ENCODE data around the gene CARMIL1.

The CARMIL1 gene

GRCh38 chr6:25384967-25385366 lies 105.8 kb downstream of the CARMIL1 start:
- no peak overlapping the region for H3K27ac Mint-ChIP-seq
- no peaks in the 10 kb centered on the region for H3K36me3 Mint-ChIP-seq
- H3K4me1 Mint-ChIP-seq: peaks cover 45% of the 10 kb centered on the region
- no peaks in the 10 kb centered on the region for H3K27me3 Mint-ChIP-seq
- H3K9me3 Mint-ChIP-seq: no peaks in the 10 kb centered on the region
- H3K4me3 Mint-ChIP-seq: no peak overlapping the region

GRCh38 chr6:25387483-25387882 lies 108.3 kb downstream of the CARMIL1 start:
- Mint-ChIP-seq H3K4me1 (peaks cover 39% of the 10 kb centered on the region), H3K9me3 (no peaks in the 10 kb centered on the region), H3K4me3 (no peak overlapping the region), H3K36me3 (no peaks in the 10 kb centered on the region), H3K27ac (no peak overlapping the region), H3K27me3 (no peaks in the 10 kb centered on the region)

GRCh38 chr6:25387911-25388310 lies 108.7 kb downstream of the CARMIL1 start:
- no peak overlapping the region for H3K27ac Mint-ChIP-seq
- H3K4me1 Mint-ChIP-seq: peaks cover 39% of the 10 kb centered on the region
- H3K4me3 Mint-ChIP-seq: no peak overlapping the region
- no peaks in the 10 kb centered on the region for H3K27me3 Mint-ChIP-seq
- H3K36me3 Mint-ChIP-seq: no peaks in the 10 kb centered on the region
- H3K9me3 Mint-ChIP-seq: no peaks in the 10 kb centered on the region

- Mint-ChIP-seq H3K4me1 (peaks cover 39% of the 10 kb centered on the region), H3K4me3 (no peak overlapping the region), H3K36me3 (no peaks in the 10 kb centered on the region), H3K9me3 (no peaks in the 10 kb centered on the region), H3K27ac (no peak overlapping the region), H3K27me3 (no peaks in the 10 kb centered on the region)
Observed at GRCh38 chr6:25388776-25389175, 109.6 kb downstream of the CARMIL1 start.

- no peak overlapping the region for H3K4me3 Mint-ChIP-seq
- H3K27ac Mint-ChIP-seq: peak overlapping the region; percentile 86
- no peaks in the 10 kb centered on the region for H3K9me3 Mint-ChIP-seq
- H3K36me3 Mint-ChIP-seq: no peaks in the 10 kb centered on the region
- peaks cover 45% of the 10 kb centered on the region for H3K4me1 Mint-ChIP-seq
- no peaks in the 10 kb centered on the region for H3K27me3 Mint-ChIP-seq
Observed at GRCh38 chr6:25389471-25389870, 110.3 kb downstream of the CARMIL1 start.

- H3K4me1 Mint-ChIP-seq: peaks cover 26% of the 10 kb centered on the region
- H3K27me3 Mint-ChIP-seq: no peaks in the 10 kb centered on the region
- no peak overlapping the region for H3K4me3 Mint-ChIP-seq
- no peaks in the 10 kb centered on the region for H3K36me3 Mint-ChIP-seq
- no peaks in the 10 kb centered on the region for H3K9me3 Mint-ChIP-seq
- no peak overlapping the region for H3K27ac Mint-ChIP-seq
Observed at GRCh38 chr6:25392372-25392771, 113.2 kb downstream of the CARMIL1 start.

GRCh38 chr6:25395731-25396130 lies 116.6 kb downstream of the CARMIL1 start:
- Mint-ChIP-seq H3K9me3 (no peaks in the 10 kb centered on the region), H3K4me3 (no peak overlapping the region), H3K36me3 (no peaks in the 10 kb centered on the region), H3K27ac (no peak overlapping the region), H3K4me1 (peaks cover 6% of the 10 kb centered on the region), H3K27me3 (no peaks in the 10 kb centered on the region)

- Mint-ChIP-seq H3K4me1 (peaks cover 13% of the 10 kb centered on the region), H3K27ac (no peak overlapping the region), H3K9me3 (no peaks in the 10 kb centered on the region), H3K36me3 (no peaks in the 10 kb centered on the region), H3K27me3 (no peaks in the 10 kb centered on the region), H3K4me3 (no peak overlapping the region)
Observed at GRCh38 chr6:25397406-25397805, 118.2 kb downstream of the CARMIL1 start.

GRCh38 chr6:25399885-25400284 lies 120.7 kb downstream of the CARMIL1 start:
- H3K4me3 Mint-ChIP-seq: no peak overlapping the region
- no peak overlapping the region for H3K27ac Mint-ChIP-seq
- no peaks in the 10 kb centered on the region for H3K9me3 Mint-ChIP-seq
- H3K27me3 Mint-ChIP-seq: no peaks in the 10 kb centered on the region
- H3K4me1 Mint-ChIP-seq: peaks cover 7% of the 10 kb centered on the region
- no peaks in the 10 kb centered on the region for H3K36me3 Mint-ChIP-seq

GRCh38 chr6:25401711-25402110 lies 122.5 kb downstream of the CARMIL1 start:
- Mint-ChIP-seq H3K36me3 (no peaks in the 10 kb centered on the region), H3K4me3 (no peak overlapping the region), H3K4me1 (peaks cover 7% of the 10 kb centered on the region), H3K27me3 (no peaks in the 10 kb centered on the region), H3K9me3 (no peaks in the 10 kb centered on the region), H3K27ac (no peak overlapping the region)

- no peak overlapping the region for H3K4me3 Mint-ChIP-seq
Observed at GRCh38 chr6:25402125-25402524, 123.0 kb downstream of the CARMIL1 start.

GRCh38 chr6:25403150-25403549 lies 124.0 kb downstream of the CARMIL1 start:
- H3K4me3 Mint-ChIP-seq: no peak overlapping the region
- H3K4me1 Mint-ChIP-seq: peaks cover 7% of the 10 kb centered on the region
- H3K9me3 Mint-ChIP-seq: no peaks in the 10 kb centered on the region
- H3K27me3 Mint-ChIP-seq: no peaks in the 10 kb centered on the region
- no peaks in the 10 kb centered on the region for H3K36me3 Mint-ChIP-seq
- H3K27ac Mint-ChIP-seq: no peak overlapping the region

More at GRCh38 chr6:25402125-25402524, 123.0 kb downstream of the CARMIL1 start:
- H3K27ac Mint-ChIP-seq: no peak overlapping the region
- H3K36me3 Mint-ChIP-seq: no peaks in the 10 kb centered on the region
- no peaks in the 10 kb centered on the region for H3K27me3 Mint-ChIP-seq
- H3K9me3 Mint-ChIP-seq: no peaks in the 10 kb centered on the region
- H3K4me1 Mint-ChIP-seq: peaks cover 7% of the 10 kb centered on the region

GRCh38 chr6:25404091-25404490 lies 124.9 kb downstream of the CARMIL1 start:
- no peaks in the 10 kb centered on the region for H3K9me3 Mint-ChIP-seq
- peaks cover 7% of the 10 kb centered on the region for H3K4me1 Mint-ChIP-seq
- H3K4me3 Mint-ChIP-seq: no peak overlapping the region
- H3K36me3 Mint-ChIP-seq: no peaks in the 10 kb centered on the region
- H3K27me3 Mint-ChIP-seq: no peaks in the 10 kb centered on the region
- H3K27ac Mint-ChIP-seq: peak overlapping the region; percentile 95

GRCh38 chr6:25404693-25405169 lies 125.6 kb downstream of the CARMIL1 start:
- Mint-ChIP-seq H3K27me3 (no peaks in the 10 kb centered on the region), H3K36me3 (no peaks in the 10 kb centered on the region), H3K27ac (peak overlapping the region; percentile 95), H3K9me3 (no peaks in the 10 kb centered on the region), H3K4me1 (peaks cover 7% of the 10 kb centered on the region), H3K4me3 (no peak overlapping the region)

- H3K27ac Mint-ChIP-seq: no peak overlapping the region
- H3K36me3 Mint-ChIP-seq: no peaks in the 10 kb centered on the region
- no peak overlapping the region for H3K4me3 Mint-ChIP-seq
- H3K27me3 Mint-ChIP-seq: no peaks in the 10 kb centered on the region
- H3K9me3 Mint-ChIP-seq: no peaks in the 10 kb centered on the region
- peaks cover 14% of the 10 kb centered on the region for H3K4me1 Mint-ChIP-seq
Observed at GRCh38 chr6:25405442-25405841, 126.3 kb downstream of the CARMIL1 start.

- Mint-ChIP-seq H3K27me3 (no peaks in the 10 kb centered on the region), H3K4me3 (no peak overlapping the region), H3K36me3 (no peaks in the 10 kb centered on the region), H3K4me1 (peaks cover 23% of the 10 kb centered on the region), H3K27ac (no peak overlapping the region), H3K9me3 (no peaks in the 10 kb centered on the region)
Observed at GRCh38 chr6:25407431-25407830, 128.3 kb downstream of the CARMIL1 start.

- Mint-ChIP-seq H3K4me1 (peaks cover 48% of the 10 kb centered on the region), H3K27ac (peak overlapping the region; percentile 53), H3K27me3 (no peaks in the 10 kb centered on the region), H3K9me3 (no peaks in the 10 kb centered on the region), H3K4me3 (peak overlapping the region; percentile 26), H3K36me3 (no peaks in the 10 kb centered on the region)
Observed at GRCh38 chr6:25410102-25410501, 130.9 kb downstream of the CARMIL1 start.
